Measurements from ENCODE around the gene GNAT2. TPM values are rescaled to one million over a fixed set of nuclear protein-coding genes. Genes with fewer than 3 reads are reported as not detected.

Gene GNAT2
- total RNA-seq, 4 donors from 2014 or later = 0.33 TPM; not detected in 3

DNA sequence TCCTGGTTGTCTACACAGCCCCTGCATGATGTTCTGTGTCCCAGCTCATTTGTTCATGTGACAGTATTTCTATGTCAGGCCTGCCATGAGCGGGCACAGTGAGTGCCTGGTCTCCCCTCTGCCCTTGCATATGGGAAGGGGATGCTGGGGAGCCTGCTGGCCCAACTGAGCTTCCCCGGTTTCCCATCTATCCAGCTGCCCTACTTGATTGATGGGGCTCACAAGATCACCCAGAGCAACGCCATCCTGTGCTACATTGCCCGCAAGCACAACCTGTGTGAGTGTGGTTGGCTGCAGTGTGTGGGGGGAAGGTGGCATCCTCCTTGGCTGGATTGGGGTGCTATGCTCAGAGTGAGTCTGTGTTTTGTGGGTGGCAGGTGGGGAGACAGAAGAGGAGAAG is 38.0 kb upstream of the GNAT2 start:
- intact Hi-C loops (cut with DNase I) = loop anchor here (10.0 kb wide), 1 partner anchor 257 kb away; the partner anchor contains the start of gene CSF1
- no peaks in the 10 kb centered on the region for H3K9me3 ChIP-seq
- no peak overlapping the region for H3K4me3 ChIP-seq
- peak overlapping the region in 2 of 4 donors; percentile 84 to 87 for H3K27ac ChIP-seq (replicated peaks in 1 of 4)
- TF ChIP-seq EP300 (IDR thresholded peaks at IDR 0.05) (no peak), POLR2AphosphoS5 (IDR thresholded peaks at IDR 0.05) (no peak), POLR2A (IDR thresholded peaks at IDR 0.05; ENCODE audit: low read depth) (no peak)
- TF ChIP-seq, protein P1, sequence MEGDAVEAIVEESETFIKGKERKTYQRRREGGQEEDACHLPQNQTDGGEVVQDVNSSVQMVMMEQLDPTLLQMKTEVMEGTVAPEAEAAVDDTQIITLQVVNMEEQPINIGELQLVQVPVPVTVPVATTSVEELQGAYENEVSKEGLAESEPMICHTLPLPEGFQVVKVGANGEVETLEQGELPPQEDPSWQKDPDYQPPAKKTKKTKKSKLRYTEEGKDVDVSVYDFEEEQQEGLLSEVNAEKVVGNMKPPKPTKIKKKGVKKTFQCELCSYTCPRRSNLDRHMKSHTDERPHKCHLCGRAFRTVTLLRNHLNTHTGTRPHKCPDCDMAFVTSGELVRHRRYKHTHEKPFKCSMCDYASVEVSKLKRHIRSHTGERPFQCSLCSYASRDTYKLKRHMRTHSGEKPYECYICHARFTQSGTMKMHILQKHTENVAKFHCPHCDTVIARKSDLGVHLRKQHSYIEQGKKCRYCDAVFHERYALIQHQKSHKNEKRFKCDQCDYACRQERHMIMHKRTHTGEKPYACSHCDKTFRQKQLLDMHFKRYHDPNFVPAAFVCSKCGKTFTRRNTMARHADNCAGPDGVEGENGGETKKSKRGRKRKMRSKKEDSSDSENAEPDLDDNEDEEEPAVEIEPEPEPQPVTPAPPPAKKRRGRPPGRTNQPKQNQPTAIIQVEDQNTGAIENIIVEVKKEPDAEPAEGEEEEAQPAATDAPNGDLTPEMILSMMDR (IDR thresholded peaks at IDR 0.05) = no peak
- H3K36me3 ChIP-seq = peaks cover 0 to 49% (median 30%) of the 10 kb centered on the region in 4 donors
- H3K27me3 ChIP-seq = no peaks in the 10 kb centered on the region
- WGBS = 90% methylated on average over 4 of the region's 4 CpGs
- peaks cover 17 to 28% (median 23%) of the 10 kb centered on the region in 4 donors for H3K4me1 ChIP-seq
- peak; percentile 84 for DNase-seq (ENCODE audit: extremely low spot score)

DNA sequence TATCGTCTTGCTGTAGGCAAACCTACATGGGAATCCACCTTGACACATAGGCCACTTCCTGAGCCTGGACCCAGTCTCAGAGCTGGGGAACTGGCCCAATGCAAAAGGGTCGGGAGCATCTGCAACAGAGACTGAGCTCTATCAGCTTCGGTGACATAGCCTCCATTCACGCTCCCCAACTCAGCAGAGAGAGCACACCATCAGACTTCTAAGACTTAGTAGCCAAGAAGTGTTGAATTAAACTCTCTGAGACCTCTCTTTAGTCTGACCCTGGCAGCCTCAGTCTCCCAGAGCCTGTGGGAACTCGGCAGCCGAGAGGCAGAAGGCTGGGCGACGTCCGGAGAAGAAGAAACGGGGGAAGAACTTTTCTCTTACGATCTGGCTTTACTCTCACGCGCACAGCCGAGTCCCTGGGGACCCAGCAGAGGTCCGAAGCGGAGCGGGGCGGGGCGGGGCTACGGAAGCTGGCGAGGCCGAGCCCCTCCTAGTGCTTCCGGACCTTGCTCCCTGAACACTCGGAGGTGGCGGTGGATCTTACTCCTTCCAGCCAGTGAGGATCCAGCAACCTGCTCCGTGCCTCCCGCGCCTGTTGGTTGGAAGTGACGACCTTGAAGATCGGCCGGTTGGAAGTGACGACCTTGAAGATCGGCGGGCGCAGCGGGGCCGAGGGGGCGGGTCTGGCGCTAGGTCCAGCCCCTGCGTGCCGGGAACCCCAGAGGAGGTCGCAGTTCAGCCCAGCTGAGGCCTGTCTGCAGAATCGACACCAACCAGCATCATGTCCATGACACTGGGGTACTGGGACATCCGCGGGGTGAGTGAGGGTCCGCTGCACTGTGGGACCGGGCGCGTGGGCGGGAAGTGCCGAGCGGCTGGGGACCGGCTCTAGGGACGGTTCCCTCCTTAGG is 36.5 kb upstream of the GNAT2 start, which contains the start of gene GSTM4:
GSTM4 (plus strand) TSS at position 485 of the 905 bp plus-strand sequence; CDS start at position 776, 291 bp downstream.
- peak within 1 kb of the TSS; percentile 84 to 93 (median 88) for H3K27ac ChIP-seq (replicated peaks in 1 of 4)
- WGBS = 1% methylated on average over 6 of the region's 54 CpGs
- H3K9me3 ChIP-seq = no peaks in the 10 kb centered on the region
- H3K36me3 ChIP-seq = peaks cover 0 to 34% (median 21%) of the 10 kb centered on the region in 4 donors
- TF ChIP-seq, protein P1 (IDR thresholded peaks at IDR 0.05) = no peak
- TF ChIP-seq POLR2AphosphoS5 (IDR thresholded peaks at IDR 0.05) = peak in 1 of 2 donors; percentile 80
- H3K4me3 ChIP-seq = peak within 1 kb of the TSS; percentile 52 to 78 (median 66)
- peak; percentile 97 for DNase-seq (ENCODE audit: extremely low spot score)
- intact Hi-C loops (cut with DNase I) = loop anchor here (10.0 kb wide), 1 partner anchor 259 kb away; the partner anchor contains the start of gene CSF1
- H3K27me3 ChIP-seq = no peaks in the 10 kb centered on the region
- peaks cover 17 to 28% (median 23%) of the 10 kb centered on the region in 4 donors for H3K4me1 ChIP-seq

DNA sequence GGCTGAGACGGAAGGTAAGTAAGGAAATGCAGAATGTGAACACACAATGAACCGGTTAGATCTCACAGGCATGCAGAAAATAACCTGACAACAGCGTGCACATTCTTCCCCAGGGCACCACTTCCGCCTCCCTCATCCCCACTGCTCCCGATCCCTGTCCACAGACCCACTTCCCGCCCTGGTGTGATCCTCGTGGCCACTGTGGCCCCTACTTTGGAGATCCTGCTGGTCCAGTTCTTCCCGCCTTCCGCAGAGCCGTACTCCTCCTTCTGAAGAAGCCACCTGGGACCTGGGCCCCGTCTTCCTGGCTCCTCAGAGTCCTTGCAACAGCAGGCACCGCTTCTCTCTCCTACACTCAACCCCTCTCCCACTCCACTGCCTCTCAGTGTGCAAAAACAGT is 35.1 kb upstream of the GNAT2 start:
- TF ChIP-seq EP300 (IDR thresholded peaks at IDR 0.05) (no peak), POLR2AphosphoS5 (IDR thresholded peaks at IDR 0.05) (no peak), POLR2A (IDR thresholded peaks at IDR 0.05; ENCODE audit: low read depth) (no peak)
- TF ChIP-seq, protein P1 (IDR thresholded peaks at IDR 0.05) = no peak
- Histone ChIP-seq H3K9me3 (no peaks in the 10 kb centered on the region), H3K27ac (replicated peaks in 1 of 4) (peak overlapping the region; percentile 84 to 93 (median 88)), H3K4me1 (peaks cover 17 to 28% (median 23%) of the 10 kb centered on the region in 4 donors), H3K4me3 (no peak overlapping the region), H3K27me3 (no peaks in the 10 kb centered on the region), H3K36me3 (peaks cover 0 to 22% (median 10%) of the 10 kb centered on the region in 4 donors)
- DNase-seq (ENCODE audit: extremely low spot score) = peak; percentile 24
- 92% methylated on average over 12 of the region's 12 CpGs for WGBS
- intact Hi-C loops (cut with DNase I) = loop anchor here (10.0 kb wide), 1 partner anchor 260 kb away; the partner anchor contains the start of gene CSF1

DNA sequence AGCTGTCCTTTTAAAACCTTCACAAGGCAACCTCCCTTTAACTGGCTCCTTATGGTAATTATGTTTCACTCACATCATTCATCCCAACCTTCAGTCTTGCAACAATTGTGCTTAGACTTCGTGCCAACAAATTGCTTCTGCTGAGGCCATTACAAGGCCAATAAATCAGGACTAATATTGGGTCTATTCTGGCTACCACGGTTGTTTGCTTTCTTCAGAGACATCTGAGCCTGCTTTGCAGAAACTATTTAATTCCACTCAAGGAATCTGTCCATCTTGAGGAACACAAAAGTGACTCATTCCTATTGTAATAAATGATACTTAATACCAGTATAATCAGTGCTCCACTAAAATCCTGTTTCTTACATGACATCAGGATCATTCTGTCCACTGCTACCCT is 33.9 kb upstream of the GNAT2 start:
- DNase-seq (ENCODE audit: extremely low spot score) = peak; percentile 10
- H3K4me3 ChIP-seq = no peak overlapping the region
- no peak overlapping the region for H3K27ac ChIP-seq (replicated peaks in 1 of 4)
- intact Hi-C loops (cut with DNase I) = loop anchor here (10.0 kb wide), 1 partner anchor 261 kb away; the partner anchor contains the start of gene CSF1
- 76% methylated on average over 2 of the region's 2 CpGs for WGBS
- peaks cover 17 to 28% (median 23%) of the 10 kb centered on the region in 4 donors for H3K4me1 ChIP-seq
- peaks cover 0 to 10% (median 4%) of the 10 kb centered on the region in 4 donors for H3K36me3 ChIP-seq
- no peaks in the 10 kb centered on the region for H3K9me3 ChIP-seq
- no peaks in the 10 kb centered on the region for H3K27me3 ChIP-seq
- TF ChIP-seq, protein P1 (IDR thresholded peaks at IDR 0.05) = no peak
- TF ChIP-seq EP300 (IDR thresholded peaks at IDR 0.05) = no peak
- no peak for TF ChIP-seq POLR2AphosphoS5 (IDR thresholded peaks at IDR 0.05)
- no peak for TF ChIP-seq POLR2A (IDR thresholded peaks at IDR 0.05; ENCODE audit: low read depth)
